LNCaP clone FGC (cell line): ENCODE data around the gene SYCP1.
"Not testable (repeated sequence)": the region's sequence is repeated elsewhere in the genome, so short reads cannot be mapped to it uniquely, and the experiment has no call there.

Source experiments
- DNase-seq: peaks from one replicate; pipeline ENCODE4 v3.0.0-alpha.2; 2011; ENCODE audit warnings: low read depth
- H3K4me3 ChIP-seq: 2 replicates; pipeline ENCODE4 v1.5.1; 2011; ENCODE audit warnings: mild to moderate bottlenecking, low read depth, low read length, control low read depth
- CTCF ChIP-seq: IDR thresholded peaks from 2 replicates; pipeline ENCODE4 v1.5.1; 2012; ENCODE audit warnings: mild to moderate bottlenecking; ENCODE audit not compliant: control insufficient read depth, insufficient read depth; ENCODE audit errors: extremely low read depth

The SYCP1 gene

GRCh38 chr1:114997510-114998289 is 143.0 kb downstream of the SYCP1 start:
- DNase-seq = no peak
- no peak overlapping the region for H3K4me3 ChIP-seq
- TF ChIP-seq CTCF = no peak

DNA sequence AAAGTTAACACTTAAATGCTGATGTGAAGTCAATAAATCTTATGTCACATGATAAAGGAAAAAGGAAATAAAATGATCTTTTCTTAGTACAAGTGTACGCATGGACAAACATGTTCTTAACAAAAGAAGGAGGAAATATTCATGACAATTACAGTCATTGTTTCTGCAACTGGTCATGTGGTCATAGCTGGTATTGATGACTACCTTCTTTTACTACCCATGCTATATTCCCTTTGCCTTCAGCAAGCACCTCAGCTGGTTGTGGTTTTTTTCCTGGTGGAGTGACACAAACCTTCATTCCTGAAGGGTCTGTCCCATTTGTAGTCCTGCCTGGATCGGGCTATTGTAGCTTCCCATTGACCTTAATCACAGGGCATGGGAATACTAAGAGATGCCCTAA is 151.5 kb downstream of the SYCP1 start:
- no peak for DNase-seq
- no peak overlapping the region for H3K4me3 ChIP-seq
- TF ChIP-seq CTCF = no peak

GRCh38 chr1:115012006-115012405 is 157.3 kb downstream of the SYCP1 start:
- no peak for DNase-seq
- no peak for TF ChIP-seq CTCF
- no peak overlapping the region for H3K4me3 ChIP-seq

DNA sequence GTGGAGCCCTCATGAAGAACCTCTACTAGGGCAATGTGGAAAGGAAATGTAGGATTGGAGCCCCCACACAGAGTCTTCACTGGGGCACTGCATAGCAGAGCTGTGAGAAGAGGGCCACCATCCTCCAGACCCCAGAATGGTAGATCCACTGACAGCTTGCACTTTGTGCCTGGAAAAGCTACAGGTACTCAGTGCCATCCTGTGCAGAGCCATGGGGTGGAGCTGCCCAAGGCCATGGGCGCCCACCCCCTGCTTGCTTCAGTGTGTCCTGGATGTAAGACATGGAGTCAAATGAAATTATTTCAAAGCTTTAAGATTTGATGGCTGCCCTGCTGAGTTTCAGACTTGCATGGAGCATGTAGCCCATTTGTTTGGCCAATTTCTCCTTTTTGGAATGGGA is 157.8 kb downstream of the SYCP1 start:
- no peak for TF ChIP-seq CTCF
- H3K4me3 ChIP-seq = no peak overlapping the region
- DNase-seq = no peak

GRCh38 chr1:115013792-115014191 is 159.1 kb downstream of the SYCP1 start:
- no peak for TF ChIP-seq CTCF
- no peak for DNase-seq
- H3K4me3 ChIP-seq = no peak overlapping the region

- DNase-seq, H3K4me3 ChIP-seq: not testable (repeated sequence)
Measured at GRCh38 chr1:115019549-115019948, 164.9 kb downstream of the SYCP1 start.

DNA sequence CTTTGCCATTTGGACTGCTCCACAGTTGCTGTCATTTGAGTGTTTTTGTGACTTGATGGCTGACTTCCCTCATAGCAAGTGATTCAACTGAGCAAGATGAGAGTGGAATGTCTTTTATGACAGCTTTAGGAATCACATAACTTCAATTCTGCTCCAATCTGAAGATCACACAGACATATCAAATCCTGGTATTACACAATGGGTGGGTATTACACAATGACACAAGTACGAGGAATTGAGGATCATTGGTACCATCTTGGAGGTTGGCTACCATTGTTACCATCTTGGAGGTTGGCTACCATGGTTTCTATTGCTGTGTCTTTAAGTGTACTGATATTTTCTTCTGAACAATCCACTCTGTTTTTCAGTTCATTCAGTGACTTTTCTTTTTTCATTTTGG is 166.5 kb downstream of the SYCP1 start:
- no peak for TF ChIP-seq CTCF
- no peak overlapping the region for H3K4me3 ChIP-seq
- no peak for DNase-seq
